ENCODE results near the gene ANKIB1.

Gene ANKIB1

GRCh38 chr7:92259610-92260247, 14.0 kb downstream of the ANKIB1 start:
- no peak for DNase-seq

GRCh38 chr7:92260248-92260781, 14.5 kb downstream of the ANKIB1 start:
- no peak for DNase-seq

DNA sequence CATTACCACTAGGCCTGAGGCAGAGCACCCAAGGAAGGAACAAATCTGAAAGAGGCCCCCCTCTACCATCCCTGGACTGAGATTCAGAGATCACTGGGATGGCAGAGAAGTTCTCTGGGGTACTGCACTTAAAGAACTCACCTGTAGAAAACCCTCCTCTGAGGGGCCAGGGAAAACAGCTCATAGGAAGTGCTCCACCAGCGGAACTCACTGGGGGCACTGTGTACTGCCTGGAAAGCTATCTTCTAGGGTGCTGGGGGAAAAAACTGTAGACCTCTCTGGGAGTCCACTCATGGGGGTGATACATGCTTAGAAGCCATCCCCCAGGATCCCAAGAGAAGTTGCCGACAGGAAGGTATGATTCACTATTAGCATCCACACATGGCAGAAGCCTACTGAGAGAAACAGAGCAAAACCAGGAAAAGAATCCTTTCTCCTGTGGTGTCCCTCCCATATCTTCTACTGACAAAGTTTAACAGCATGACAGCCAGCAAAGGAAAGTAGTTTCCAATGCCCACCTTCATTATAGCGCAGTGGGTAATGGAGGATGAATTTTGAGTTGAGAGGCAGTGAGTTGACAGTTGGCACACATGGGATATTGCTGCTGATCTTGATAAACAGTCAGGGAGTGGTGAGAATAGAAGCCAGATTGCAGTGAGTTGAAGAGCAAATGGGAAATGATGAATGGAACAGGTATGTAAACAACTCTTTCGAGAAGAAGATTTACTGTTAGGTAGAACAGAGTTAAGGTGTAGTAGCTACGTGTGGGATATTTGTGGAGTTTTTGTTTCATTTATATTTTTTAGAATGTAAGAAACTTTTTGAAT, 20.9 kb downstream of the ANKIB1 start:
- no peak for DNase-seq

DNA sequence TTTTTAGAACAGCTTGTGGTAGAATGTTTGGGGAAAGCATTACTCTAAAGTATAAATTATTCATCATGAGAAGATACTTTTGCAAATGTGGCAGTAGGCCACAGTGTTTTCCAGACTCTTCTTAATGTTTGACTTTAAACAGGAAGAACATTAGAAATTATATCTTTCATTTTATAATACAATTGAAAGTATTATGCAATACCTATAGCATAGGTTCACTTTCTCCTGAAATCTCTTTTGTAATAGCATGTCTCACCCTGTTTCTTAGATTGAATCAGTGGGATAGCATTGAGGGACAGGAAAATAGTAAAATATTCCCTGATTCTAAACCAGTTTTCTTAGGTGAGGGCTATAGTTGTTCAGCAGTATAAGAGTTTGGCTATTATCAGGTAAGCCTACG, 23.1 kb downstream of the ANKIB1 start:
- DNase-seq, result no peak

GRCh38 chr7:92275327-92275726, 29.6 kb downstream of the ANKIB1 start:
- no peak for DNase-seq

DNA sequence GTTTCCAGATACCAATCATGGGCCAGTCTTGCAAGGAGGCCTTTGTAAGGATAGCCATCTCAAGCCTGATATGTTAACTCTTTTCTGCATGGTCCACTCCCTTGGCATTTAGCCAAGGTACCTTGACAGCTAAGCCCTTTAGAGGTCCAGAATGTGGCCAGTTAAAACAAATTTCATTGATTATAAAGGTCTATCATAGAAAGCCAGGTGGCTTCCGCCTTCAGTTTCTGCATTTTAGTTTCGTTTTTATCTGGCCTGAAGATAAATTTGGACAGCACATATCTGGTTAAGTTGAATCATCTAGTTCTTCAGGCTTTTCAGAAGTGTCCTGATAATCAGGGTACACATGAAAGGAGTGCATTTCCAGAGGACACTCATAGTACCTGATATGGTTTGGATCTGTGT, 30.7 kb downstream of the ANKIB1 start:
- no peak for DNase-seq

DNA sequence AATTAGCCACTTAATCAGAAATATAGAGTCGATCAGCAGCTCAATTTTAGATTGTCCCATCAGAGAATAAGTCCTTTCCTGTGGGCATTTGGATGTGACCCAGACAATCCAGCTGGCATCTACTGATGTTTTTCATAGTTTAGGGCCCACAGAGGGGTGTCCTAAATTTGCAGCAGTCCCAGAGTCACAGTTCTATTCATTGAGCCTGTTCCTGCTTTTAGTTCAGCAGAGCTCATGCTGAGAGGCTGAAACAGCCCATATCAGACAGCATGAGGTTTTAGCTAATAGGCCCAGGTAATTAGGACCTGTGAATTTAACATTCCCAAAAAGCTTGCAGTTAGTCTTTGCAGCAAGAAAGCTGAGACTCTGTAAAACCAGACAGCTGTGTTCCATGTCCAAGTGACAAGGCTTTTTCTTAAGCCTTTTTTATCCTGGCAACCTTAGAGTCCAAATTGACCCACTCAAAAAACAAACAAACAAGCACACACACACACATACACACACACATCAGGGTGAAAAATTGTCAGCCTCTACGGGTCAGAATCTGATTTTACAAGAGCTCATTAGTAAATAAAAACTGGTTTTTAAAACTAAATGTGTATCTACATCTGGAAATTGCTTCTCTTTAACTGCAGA, 33.7 kb downstream of the ANKIB1 start:
- no peak for DNase-seq

- DNase-seq, result no peak
Measured at GRCh38 chr7:92281031-92281430, 35.3 kb downstream of the ANKIB1 start.

GRCh38 chr7:92282221-92282814, 36.5 kb downstream of the ANKIB1 start:
- DNase-seq, result no peak

DNA sequence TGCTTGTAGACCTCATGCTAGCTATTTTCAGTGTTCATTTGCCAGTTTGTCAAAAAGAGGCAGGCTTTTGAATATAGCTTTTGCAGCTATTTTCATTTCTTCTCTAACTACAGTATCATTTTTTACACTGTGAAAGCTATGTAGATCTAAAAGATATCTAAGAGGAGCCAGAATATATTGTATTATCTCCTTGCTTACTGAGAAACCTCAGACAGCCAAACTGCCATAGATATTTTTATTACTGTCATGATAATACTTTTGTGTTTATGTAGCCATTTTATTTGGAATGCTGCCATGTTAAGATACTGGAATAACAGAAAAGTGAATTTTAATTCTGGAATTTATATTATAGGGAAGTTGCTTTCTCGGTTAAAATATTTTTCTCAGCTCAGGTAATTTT, 37.2 kb downstream of the ANKIB1 start:
- DNase-seq, result no peak

DNA sequence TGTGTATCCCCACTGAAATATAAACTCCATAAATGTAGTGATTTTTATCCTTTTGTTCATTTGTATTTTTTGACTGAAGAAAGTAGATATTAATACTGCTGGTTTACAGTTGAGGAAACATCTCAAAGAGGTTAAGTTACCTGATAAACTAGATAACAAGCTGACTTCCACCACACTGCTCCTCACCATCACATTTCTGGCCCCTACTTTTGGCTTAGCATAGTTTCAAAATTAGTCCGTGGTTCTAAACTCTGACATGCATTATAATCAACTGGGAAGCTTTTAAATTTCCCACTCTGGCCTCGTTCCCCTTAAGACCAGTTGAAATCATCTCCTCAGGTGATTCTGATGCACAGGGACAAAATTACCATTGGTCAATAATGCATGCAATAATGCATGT, 43.5 kb downstream of the ANKIB1 start:
- DNase-seq, result no peak

DNA sequence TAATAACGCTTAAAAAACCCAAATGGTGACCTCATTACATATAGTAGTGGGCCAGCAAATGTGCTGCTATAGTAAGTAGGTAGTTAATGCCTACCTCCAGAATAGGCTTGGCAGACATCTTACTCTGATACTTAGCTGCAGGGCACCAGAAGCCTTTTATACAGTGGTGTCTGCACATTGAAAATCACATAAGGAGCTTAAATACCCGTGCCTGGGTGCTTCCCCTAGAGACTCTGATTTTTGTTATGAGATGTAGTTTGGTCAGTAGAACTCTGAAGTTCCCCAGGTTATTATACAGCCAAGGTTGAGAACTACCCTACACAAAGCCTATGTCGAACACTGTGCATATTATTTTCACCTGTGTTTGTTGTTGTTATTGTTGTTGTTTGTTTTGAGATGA, 47.2 kb downstream of the ANKIB1 start:
- DNase-seq, result no peak

DNA sequence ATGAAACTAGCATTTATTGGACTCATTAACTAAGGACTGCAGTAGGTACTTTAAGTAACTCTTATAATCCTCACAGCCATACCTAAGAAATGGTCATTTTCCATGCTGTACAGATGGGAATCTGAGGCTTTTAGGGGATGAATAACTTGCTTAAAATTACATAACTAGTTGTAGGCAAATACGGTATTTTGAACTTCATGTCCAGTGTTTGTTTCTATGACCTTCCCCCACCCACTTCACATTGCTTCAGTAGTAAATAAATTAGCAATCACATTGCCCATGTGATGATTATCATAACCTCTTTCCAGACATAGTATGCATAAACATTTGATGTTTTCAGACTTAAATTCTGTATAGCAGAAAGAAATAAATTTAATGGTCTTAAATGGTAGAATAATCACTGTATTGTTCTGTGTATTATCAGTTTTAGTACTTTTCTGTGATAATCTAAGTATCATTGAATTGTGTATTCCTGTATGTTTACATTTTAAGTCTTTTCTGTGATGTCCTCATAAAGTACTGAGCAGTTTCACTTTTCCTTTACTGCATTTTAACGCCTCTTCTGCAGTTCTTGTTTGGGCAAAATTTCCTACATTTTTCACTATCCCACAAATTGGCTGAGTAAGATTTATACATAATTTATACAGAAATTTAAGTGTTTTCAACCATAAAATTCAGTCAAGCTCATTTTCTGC, 48.3 kb downstream of the ANKIB1 start:
- no peak for DNase-seq

- DNase-seq, result no peak
Measured at GRCh38 chr7:92295391-92295790, 49.6 kb downstream of the ANKIB1 start.

- no peak for DNase-seq
Measured at GRCh38 chr7:92296235-92296634, 50.5 kb downstream of the ANKIB1 start.

- no peak for DNase-seq
Measured at GRCh38 chr7:92296880-92297445, 51.2 kb downstream of the ANKIB1 start.

DNA sequence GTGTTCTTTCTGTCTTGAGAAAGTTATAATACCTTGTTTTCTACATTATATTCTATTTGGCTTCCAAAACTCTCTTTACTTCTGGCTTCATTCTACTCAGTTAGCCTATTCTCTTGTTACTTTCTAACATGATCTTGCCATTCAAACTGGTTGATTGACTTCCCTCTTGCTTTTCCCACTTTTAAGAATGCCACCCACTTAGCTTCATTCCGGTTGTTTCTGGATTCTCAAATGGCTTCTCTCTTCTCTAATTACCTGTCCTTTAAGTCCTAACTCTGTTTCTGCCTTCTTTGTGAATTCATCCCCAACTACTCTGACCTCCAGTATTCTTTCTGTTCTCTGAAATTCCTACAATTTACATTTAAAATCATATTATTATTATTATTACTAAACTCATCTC, 52.0 kb downstream of the ANKIB1 start:
- no peak for DNase-seq

DNA sequence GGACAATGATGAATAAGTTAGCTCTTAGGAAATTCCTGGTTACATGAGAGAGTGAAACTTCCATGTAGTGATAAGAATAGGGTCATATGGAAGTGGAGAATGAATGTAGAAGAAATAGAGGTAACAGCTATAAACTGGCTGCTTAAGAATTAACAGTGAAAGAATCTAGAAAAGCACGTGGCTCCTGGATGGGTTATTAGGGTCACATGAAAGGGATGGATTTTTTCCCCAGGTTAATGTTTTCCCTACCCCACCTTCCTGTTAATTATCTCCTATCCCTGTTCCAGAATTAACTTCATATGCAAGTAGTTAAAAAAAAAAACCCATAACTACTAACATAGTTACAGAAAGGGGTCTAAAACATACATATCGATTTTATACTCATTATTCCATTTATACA, 58.0 kb downstream of the ANKIB1 start:
- DNase-seq, result no peak

- DNase-seq, result no peak
Measured at GRCh38 chr7:92304406-92304893, 58.7 kb downstream of the ANKIB1 start.

DNA sequence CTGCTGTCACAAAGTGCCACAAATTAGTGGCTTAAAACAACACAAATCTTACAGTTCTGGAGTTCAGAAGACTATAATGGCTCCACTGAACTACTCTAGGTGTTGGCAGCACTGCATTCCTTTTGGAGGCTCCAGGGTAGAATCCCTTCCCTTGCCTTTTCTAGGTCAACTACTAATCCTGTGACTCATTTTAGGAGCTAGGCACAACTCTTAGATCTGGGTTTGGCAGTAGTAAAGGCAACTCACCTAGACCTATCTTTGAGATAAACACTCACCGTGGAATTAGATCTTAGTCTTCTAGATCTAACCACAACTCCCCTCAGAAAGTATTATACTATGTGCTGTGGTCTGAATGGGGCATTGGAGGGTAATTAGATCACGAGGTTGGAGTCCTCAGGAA, 60.4 kb downstream of the ANKIB1 start:
- no peak for DNase-seq

GRCh38 chr7:92313055-92313454, 67.3 kb downstream of the ANKIB1 start:
- no peak for DNase-seq

- no peak for DNase-seq
Measured at GRCh38 chr7:92319243-92319642, 73.5 kb downstream of the ANKIB1 start.
